Fibroblast of lung (primary cell): ENCODE data around the gene REX1BD. TPM values are rescaled to one million over a fixed set of nuclear protein-coding genes. Genes with fewer than 3 reads are reported as not detected.

Experiments used
- DNase-seq, 2 donors: peaks; one replicate each; pipeline versions ENCODE4 v3.0.0 to v3.0.0-alpha.2; 2010; ENCODE audit warnings: low read depth in 2 of 2
- H2AFZ ChIP-seq: 2 replicates; pipeline ENCODE4 v1.5.1; 2012; ENCODE audit warnings: low read length, control low read depth, inconsistent platforms
- H3K27ac ChIP-seq: 2 replicates; pipeline ENCODE4 v1.5.1; 2011; ENCODE audit warnings: low read length, control low read depth; ENCODE audit not compliant: insufficient read depth
- H3K27me3 ChIP-seq: 2 replicates; pipeline ENCODE4 v1.5.1; 2011; ENCODE audit warnings: mild to moderate bottlenecking, low read length; ENCODE audit not compliant: control insufficient read depth, insufficient read depth
- H3K36me3 ChIP-seq: 2 replicates; pipeline ENCODE4 v1.5.1; 2011; ENCODE audit warnings: low read length; ENCODE audit not compliant: control insufficient read depth, insufficient read depth
- H3K4me1 ChIP-seq: 2 replicates; pipeline ENCODE4 v1.5.1; 2011; ENCODE audit warnings: low read length; ENCODE audit not compliant: control insufficient read depth, insufficient read depth; ENCODE audit errors: extremely low read depth
- H3K4me2 ChIP-seq: 2 replicates; pipeline ENCODE4 v1.5.1; 2011; ENCODE audit warnings: low read length, control low read depth; ENCODE audit not compliant: insufficient read depth; ENCODE audit errors: extremely low read depth
- H3K4me3 ChIP-seq, 4 experiments: fragments of 200-600 bp in 1 of 4; sonication (generic) in 1 of 4; replicated peaks in 1 of 4; 2 replicates each; pipeline ENCODE4 v1.5.1; 2011 to 2016; ENCODE audit warnings: low read length in 4 of 4, low read depth in 3 of 4, mild to moderate bottlenecking in 3 of 4, control low read depth in 2 of 4, inconsistent platforms in 1 of 4, mixed read lengths in 1 of 4; ENCODE audit not compliant: insufficient read depth in 1 of 4; ENCODE audit errors: control extremely low read depth in 1 of 4
- H3K79me2 ChIP-seq: 2 replicates; pipeline ENCODE4 v1.5.1; 2012; ENCODE audit warnings: mild to moderate bottlenecking, low read length, inconsistent platforms; ENCODE audit not compliant: control insufficient read depth, insufficient read depth
- H3K9ac ChIP-seq: 2 replicates; pipeline ENCODE4 v1.5.1; 2011; ENCODE audit warnings: mild to moderate bottlenecking, low read length, control low read depth; ENCODE audit not compliant: insufficient read depth
- H3K9me3 ChIP-seq: 2 replicates; pipeline ENCODE4 v1.5.1; 2012; ENCODE audit warnings: low read depth, low read length; ENCODE audit not compliant: control insufficient read depth, insufficient read depth
- H4K20me1 ChIP-seq: 2 replicates; pipeline ENCODE4 v1.5.1; 2011; ENCODE audit warnings: low read length; ENCODE audit not compliant: control insufficient read depth, insufficient read depth; ENCODE audit errors: extremely low read depth
- CTCF ChIP-seq, 2 donors: IDR thresholded peaks in 1 of 2; conservative IDR thresholded peaks in 1 of 2; 1 replicate in 1 of 2; 2 replicates in 1 of 2; pipeline ENCODE4 v1.5.1; 2011 to 2012; ENCODE audit warnings: low read length in 2 of 2, control low read depth in 1 of 2, inconsistent platforms in 1 of 2, low read depth in 1 of 2, mild to moderate bottlenecking in 1 of 2
- EZH2 ChIP-seq: IDR thresholded peaks from 2 replicates; pipeline ENCODE4 v1.5.1; 2012; ENCODE audit warnings: low read length, control low read depth, mild to moderate bottlenecking; ENCODE audit errors: missing control alignments
- polyA plus RNA-seq, 2 donors: library from polyadenylated mRNA; depleted of rRNA in 1 of 2; stranded (reverse) in 1 of 2; unstranded in 1 of 2; fragments of >200 nt; gene quantifications; 2 replicates each; pipeline ENCODE4 v1.2.1, GENCODE V29; 2011 to 2012; ENCODE audit warnings: missing spikeins in 1 of 2
- total RNA-seq: library from RNA; depleted of rRNA; stranded (reverse); fragments of >200 nt; gene quantifications from 2 replicates; pipeline ENCODE4 v1.2.1, GENCODE V29; 2014

REX1BD gene
- total and polyA plus RNA-seq, 2 donors (not counting 1 experiment from before 2014, with no cell fraction given) = 16.2 to 37.0 TPM

GRCh38 chr19:18634612-18635297 lies 46.2 kb downstream of the REX1BD start:
- TF ChIP-seq EZH2 = no peak
- no peak for TF ChIP-seq CTCF (conservative IDR thresholded peaks at IDR 0.05 in 1 of 2, IDR thresholded peaks at IDR 0.05 in 1 of 2; ENCODE audit: low read depth in 1 of 2, low read length in 2 of 2)
- Histone ChIP-seq H3K36me3 (no peaks in the 10 kb centered on the region), H3K4me2 (no peak overlapping the region), H3K79me2 (no peaks in the 10 kb centered on the region), H3K4me1 (peaks cover 6% of the 10 kb centered on the region), H4K20me1 (no peaks in the 10 kb centered on the region), H3K4me3 (no peak overlapping the region), H3K9me3 (no peaks in the 10 kb centered on the region), H3K27ac (no peak overlapping the region), H3K9ac (no peak overlapping the region), H3K27me3 (no peaks in the 10 kb centered on the region), H2AFZ (no peak overlapping the region)
- DNase-seq = peak in 1 of 2 donors; percentile 76

GRCh38 chr19:18635831-18636182 lies 47.2 kb downstream of the REX1BD start:
- Histone ChIP-seq H3K27ac (no peak overlapping the region), H3K36me3 (no peaks in the 10 kb centered on the region), H3K79me2 (no peaks in the 10 kb centered on the region), H4K20me1 (no peaks in the 10 kb centered on the region), H2AFZ (no peak overlapping the region), H3K9me3 (no peaks in the 10 kb centered on the region), H3K4me3 (no peak overlapping the region), H3K4me2 (no peak overlapping the region), H3K4me1 (peaks cover 6% of the 10 kb centered on the region), H3K27me3 (no peaks in the 10 kb centered on the region), H3K9ac (no peak overlapping the region)
- TF ChIP-seq EZH2 = no peak
- TF ChIP-seq CTCF (conservative IDR thresholded peaks at IDR 0.05 in 1 of 2, IDR thresholded peaks at IDR 0.05 in 1 of 2; ENCODE audit: low read depth in 1 of 2, low read length in 2 of 2) = no peak
- no peak for DNase-seq

GRCh38 chr19:18636183-18636968 lies 47.8 kb downstream of the REX1BD start:
- no peaks in the 10 kb centered on the region for H4K20me1 ChIP-seq
- no peaks in the 10 kb centered on the region for H3K9me3 ChIP-seq
- peak overlapping the region; percentile 7 for H3K9ac ChIP-seq
- no peaks in the 10 kb centered on the region for H3K79me2 ChIP-seq
- no peaks in the 10 kb centered on the region for H3K27me3 ChIP-seq
- peaks cover 6% of the 10 kb centered on the region for H3K4me1 ChIP-seq
- TF ChIP-seq CTCF (conservative IDR thresholded peaks at IDR 0.05 in 1 of 2, IDR thresholded peaks at IDR 0.05 in 1 of 2; ENCODE audit: low read depth in 1 of 2, low read length in 2 of 2) (no peak), EZH2 (no peak)
- DNase-seq = peak; percentile 94 to 96
- no peak overlapping the region for H3K27ac ChIP-seq
- peak overlapping the region; percentile 89 for H2AFZ ChIP-seq
- peak overlapping the region; percentile 87 for H3K4me2 ChIP-seq
- H3K4me3 ChIP-seq = peak overlapping the region; percentile 48 to 93 (median 57)
- H3K36me3 ChIP-seq = no peaks in the 10 kb centered on the region
